Neural progenitor cell (in vitro differentiated cells): ENCODE data around the gene PITPNM1. TPM values are rescaled to one million over a fixed set of nuclear protein-coding genes. Genes with fewer than 3 reads are reported as not detected.

Source experiments
- DNase-seq: peaks from one replicate; pipeline ENCODE4 v3.0.0-alpha.2; 2016; ENCODE audit warnings: low spot score
- H2AFZ ChIP-seq: fragments of 200-600 bp; sonication (generic); replicated peaks from 2 replicates; pipeline ENCODE4 v1.6.1; 2016; ENCODE audit warnings: antibody characterized with exemption
- H3F3A ChIP-seq: fragments of 200-600 bp; sonication (generic); 2 replicates; pipeline ENCODE4 v1.6.1; 2016; ENCODE audit warnings: antibody characterized with exemption, low read depth
- H3K27ac ChIP-seq: fragments of 200-600 bp; sonication (generic); 2 replicates; pipeline ENCODE4 v1.5.1; 2016; ENCODE audit warnings: mild to moderate bottlenecking
- H3K27me3 ChIP-seq: fragments of 200-600 bp; sonication (generic); 2 replicates; pipeline ENCODE4 v1.6.1; 2016; ENCODE audit warnings: mild to moderate bottlenecking, moderate library complexity
- H3K36me3 ChIP-seq: fragments of 200-600 bp; sonication (generic); 2 replicates; pipeline ENCODE4 v1.5.1; 2016
- H3K4me1 ChIP-seq: fragments of 200-600 bp; sonication (generic); 2 replicates; pipeline ENCODE4 v1.6.1; 2016; ENCODE audit warnings: mixed run types
- H3K4me2 ChIP-seq: fragments of 200-600 bp; sonication (generic); 2 replicates; pipeline ENCODE4 v1.6.1; 2016
- H3K4me3 ChIP-seq: fragments of 200-600 bp; sonication (generic); 2 replicates; pipeline ENCODE4 v1.5.1; 2016
- H3K79me2 ChIP-seq: fragments of 200-600 bp; sonication (generic); 2 replicates; pipeline ENCODE4 v1.6.1; 2016; ENCODE audit warnings: low read depth
- H3K9ac ChIP-seq: fragments of 200-600 bp; sonication (generic); 2 replicates; pipeline ENCODE4 v1.6.1; 2016
- H3K9me3 ChIP-seq: fragments of 200-600 bp; sonication (generic); 2 replicates; pipeline ENCODE4 v1.5.1; 2016; ENCODE audit warnings: low read depth
- H4K20me1 ChIP-seq: fragments of 200-600 bp; sonication (generic); 2 replicates; pipeline ENCODE4 v1.6.1; 2016; ENCODE audit warnings: low read depth
- H3K27ac Mint-ChIP-seq: 3 replicates; pipeline ENCODE4 v1.8.0; 2021; ENCODE audit warnings: mixed read lengths
- H3K27me3 Mint-ChIP-seq: 2 replicates; pipeline ENCODE4 v1.8.0; 2022; ENCODE audit warnings: low read depth, mild to moderate bottlenecking, inconsistent platforms, moderate library complexity, mixed read lengths; ENCODE audit not compliant: insufficient read depth
- H3K36me3 Mint-ChIP-seq: 3 replicates; pipeline ENCODE4 v1.8.0; 2021; ENCODE audit warnings: mixed read lengths
- H3K4me1 Mint-ChIP-seq: 3 replicates; pipeline ENCODE4 v1.8.0; 2021; ENCODE audit warnings: mixed read lengths
- H3K4me3 Mint-ChIP-seq: 3 replicates; pipeline ENCODE4 v1.8.0; 2021; ENCODE audit warnings: mild to moderate bottlenecking, moderate library complexity, mixed read lengths
- H3K9me3 Mint-ChIP-seq: 3 replicates; pipeline ENCODE4 v1.8.0; 2020; ENCODE audit warnings: mixed read lengths
- CTCF ChIP-seq: fragments of 200-600 bp; sonication (generic); IDR thresholded peaks from 2 replicates; pipeline ENCODE4 v1.5.1; 2017; ENCODE audit warnings: antibody characterized with exemption, mild to moderate bottlenecking
- EZH2 ChIP-seq: fragments of 200-600 bp; sonication (generic); IDR thresholded peaks from 2 replicates; pipeline ENCODE4 v1.6.1; 2017; ENCODE audit warnings: antibody characterized with exemption, mild to moderate bottlenecking, moderate library complexity
- EZH2phosphoT487 ChIP-seq: fragments of 200-600 bp; sonication (generic); IDR thresholded peaks from 2 replicates; pipeline ENCODE4 v1.6.1; 2017; ENCODE audit warnings: antibody characterized with exemption
- total RNA-seq: library from RNA; depleted of rRNA; stranded (reverse); fragments of >200 nt; gene quantifications from 2 replicates; pipeline ENCODE4 v1.2.3, GENCODE V29; 2015; ENCODE audit warnings: low replicate concordance

The PITPNM1 gene
- total RNA-seq, 1 donor from 2014 or later = 7.7 TPM

GRCh38 chr11:67501854-67502253 is 3.3 kb downstream of the PITPNM1 start:
- Histone ChIP-seq H3K4me3 (no peak overlapping the region), H3K36me3 (no peaks in the 10 kb centered on the region), H4K20me1 (peaks cover 42% of the 10 kb centered on the region), H3K4me1 (peaks cover 16% of the 10 kb centered on the region), H3K27me3 (peaks cover 11% of the 10 kb centered on the region), H3K27ac (no peak overlapping the region), H3K9ac (no peak overlapping the region), H3K4me2 (no peak overlapping the region), H3F3A (peaks cover 30% of the 10 kb centered on the region), H2AFZ (no peak overlapping the region), H3K9me3 (no peaks in the 10 kb centered on the region), H3K79me2 (peaks cover 2% of the 10 kb centered on the region)
- no peaks in the 10 kb centered on the region for H3K9me3 Mint-ChIP-seq
- H3K4me1 Mint-ChIP-seq = peaks cover 19% of the 10 kb centered on the region
- H3K4me3 Mint-ChIP-seq = no peak overlapping the region
- no peak for TF ChIP-seq EZH2phosphoT487
- H3K36me3 Mint-ChIP-seq = peaks cover 12% of the 10 kb centered on the region
- H3K27me3 Mint-ChIP-seq = peaks cover 4% of the 10 kb centered on the region
- DNase-seq = no peak
- no peak overlapping the region for H3K27ac Mint-ChIP-seq

GRCh38 chr11:67500831-67501715 is 4.1 kb downstream of the PITPNM1 start:
- Histone ChIP-seq H3K27me3 (peaks cover 11% of the 10 kb centered on the region), H3K4me2 (no peak overlapping the region), H3K9me3 (no peaks in the 10 kb centered on the region), H3K79me2 (no peaks in the 10 kb centered on the region), H3K9ac (no peak overlapping the region), H4K20me1 (peaks cover 36% of the 10 kb centered on the region), H3K4me1 (peaks cover 16% of the 10 kb centered on the region), H3F3A (peaks cover 24% of the 10 kb centered on the region), H3K27ac (no peak overlapping the region), H3K36me3 (no peaks in the 10 kb centered on the region), H3K4me3 (no peak overlapping the region), H2AFZ (no peak overlapping the region)
- TF ChIP-seq EZH2 (no peak), EZH2phosphoT487 (no peak), CTCF (no peak)
- Mint-ChIP-seq H3K4me3 (no peak overlapping the region), H3K4me1 (peaks cover 12% of the 10 kb centered on the region), H3K27ac (no peak overlapping the region), H3K36me3 (peaks cover 12% of the 10 kb centered on the region), H3K27me3 (peaks cover 2% of the 10 kb centered on the region), H3K9me3 (no peaks in the 10 kb centered on the region)
- DNase-seq = no peak

GRCh38 chr11:67500484-67500821 is 4.7 kb downstream of the PITPNM1 start:
- Mint-ChIP-seq H3K36me3 (peaks cover 12% of the 10 kb centered on the region), H3K27me3 (peaks cover 2% of the 10 kb centered on the region), H3K27ac (no peak overlapping the region), H3K4me3 (no peak overlapping the region), H3K4me1 (peaks cover 10% of the 10 kb centered on the region), H3K9me3 (no peaks in the 10 kb centered on the region)
- TF ChIP-seq EZH2phosphoT487 = no peak
- Histone ChIP-seq H4K20me1 (peaks cover 30% of the 10 kb centered on the region), H3K9me3 (no peaks in the 10 kb centered on the region), H3K4me2 (no peak overlapping the region), H3K27ac (no peak overlapping the region), H2AFZ (no peak overlapping the region), H3K4me1 (peaks cover 10% of the 10 kb centered on the region), H3F3A (peaks cover 18% of the 10 kb centered on the region), H3K36me3 (no peaks in the 10 kb centered on the region), H3K27me3 (peaks cover 11% of the 10 kb centered on the region), H3K4me3 (no peak overlapping the region), H3K9ac (no peak overlapping the region), H3K79me2 (no peaks in the 10 kb centered on the region)
- no peak for DNase-seq

- Mint-ChIP-seq H3K4me1 (peaks cover 9% of the 10 kb centered on the region), H3K27ac (no peak overlapping the region)
- TF ChIP-seq EZH2 = no peak
- no peak for TF ChIP-seq CTCF
- no peak for TF ChIP-seq EZH2phosphoT487
Observed at GRCh38 chr11:67499808-67500483, 5.2 kb downstream of the PITPNM1 start.

More at GRCh38 chr11:67499808-67500483, 5.2 kb downstream of the PITPNM1 start:
- Histone ChIP-seq H3K9me3 (no peaks in the 10 kb centered on the region), H3K4me2 (no peak overlapping the region), H3K36me3 (no peaks in the 10 kb centered on the region), H3K27ac (no peak overlapping the region), H4K20me1 (peaks cover 28% of the 10 kb centered on the region), H3K27me3 (peaks cover 11% of the 10 kb centered on the region), H3F3A (peaks cover 13% of the 10 kb centered on the region), H3K79me2 (no peaks in the 10 kb centered on the region), H2AFZ (no peak overlapping the region), H3K9ac (no peak overlapping the region), H3K4me1 (peaks cover 7% of the 10 kb centered on the region), H3K4me3 (no peak overlapping the region)
- Mint-ChIP-seq H3K9me3 (no peaks in the 10 kb centered on the region), H3K4me3 (no peak overlapping the region), H3K36me3 (peaks cover 12% of the 10 kb centered on the region), H3K27me3 (peaks cover 2% of the 10 kb centered on the region)
- DNase-seq = no peak
